Stimulated activated CD8-positive, alpha-beta memory T cell treated with anti-CD3 and anti-CD28 coated beads, Interleukin-2, amount 100 ng/mL, for 1 hour (primary cell): Measurements from ENCODE around the gene CCDC3.

Source experiments
- DNase-seq, 2 donors: peaks; one replicate each; pipeline ENCODE4 v3.0.0-alpha.2; 2020; ENCODE audit warnings: low read depth in 2 of 2

The CCDC3 gene

DNA sequence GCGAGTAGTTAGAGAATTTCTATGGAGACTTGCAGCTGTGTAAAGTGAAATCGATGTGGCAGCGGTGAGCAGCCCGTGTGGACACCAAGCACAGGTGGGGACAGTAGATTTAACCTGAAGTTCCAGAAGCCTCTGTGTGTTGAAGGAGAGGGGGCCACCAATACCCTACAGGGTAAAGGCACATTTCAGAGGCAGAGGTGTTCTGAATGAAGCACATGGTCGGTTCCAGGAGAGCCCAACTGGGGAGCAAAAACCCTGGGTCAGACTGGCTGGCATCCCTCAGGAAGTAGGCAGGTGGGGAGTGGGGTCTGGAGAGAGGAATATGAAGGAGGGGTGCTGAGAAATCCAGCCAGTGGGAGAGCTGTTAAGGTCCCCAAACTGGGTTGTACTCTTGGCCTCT lies 76.6 kb downstream of the CCDC3 start:
- no peak for DNase-seq

DNA sequence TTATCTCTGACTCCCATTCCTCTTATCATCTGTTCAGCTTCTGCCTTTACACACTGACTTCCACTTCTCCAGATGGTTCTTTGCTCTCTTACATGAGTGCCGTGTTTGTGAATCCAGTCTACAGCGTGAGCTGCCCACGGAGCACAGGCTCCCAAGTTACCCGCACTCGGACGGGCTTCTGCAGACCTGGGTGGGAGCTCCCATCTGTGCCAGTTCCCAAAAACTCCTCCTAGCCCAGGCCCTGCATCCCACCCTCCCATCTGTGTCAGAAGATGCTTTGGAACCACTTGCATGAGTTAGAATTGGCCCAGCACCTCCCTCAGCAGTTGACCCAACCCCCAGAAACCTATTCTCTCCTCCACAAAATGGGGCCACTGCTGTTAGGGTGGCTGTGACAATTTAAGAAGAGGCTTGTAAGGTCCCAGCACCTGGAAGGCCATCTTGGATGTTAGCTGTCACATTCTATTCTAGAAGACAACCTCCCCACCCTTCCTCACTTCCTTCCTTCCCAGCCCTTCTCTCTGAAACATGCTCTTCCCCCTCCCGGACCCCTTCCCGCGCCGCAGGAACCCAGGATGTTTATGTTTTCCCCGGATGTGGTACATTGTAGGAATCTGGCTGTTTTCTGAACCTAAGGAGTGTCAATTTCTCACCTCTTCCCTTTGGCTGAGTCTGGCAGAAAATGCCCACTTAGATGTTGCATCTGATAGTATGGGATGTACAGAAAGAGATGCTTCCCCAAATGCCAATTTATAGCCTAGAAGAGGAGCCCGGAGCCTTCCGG lies 79.2 kb downstream of the CCDC3 start:
- DNase-seq: no peak

DNA sequence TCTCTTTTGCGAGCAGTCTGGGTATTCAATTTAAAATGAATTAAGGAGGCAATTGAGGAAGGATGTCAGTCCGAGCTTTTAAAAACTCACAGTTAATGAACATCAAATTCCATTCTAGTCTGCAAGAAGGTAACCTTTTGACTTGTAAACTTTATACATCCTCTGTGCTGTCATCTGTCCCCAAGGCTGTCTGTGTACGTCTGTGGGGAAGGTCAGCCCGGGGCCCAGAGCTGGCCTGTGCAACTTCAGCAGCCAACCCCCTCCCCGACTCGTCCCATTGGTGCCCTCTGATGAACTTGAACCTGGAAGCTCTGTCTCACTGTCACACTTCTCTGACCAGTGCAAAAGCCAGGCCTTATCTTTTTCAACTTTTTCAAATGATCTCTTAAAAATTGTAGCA lies 80.3 kb downstream of the CCDC3 start:
- no peak for DNase-seq

DNA sequence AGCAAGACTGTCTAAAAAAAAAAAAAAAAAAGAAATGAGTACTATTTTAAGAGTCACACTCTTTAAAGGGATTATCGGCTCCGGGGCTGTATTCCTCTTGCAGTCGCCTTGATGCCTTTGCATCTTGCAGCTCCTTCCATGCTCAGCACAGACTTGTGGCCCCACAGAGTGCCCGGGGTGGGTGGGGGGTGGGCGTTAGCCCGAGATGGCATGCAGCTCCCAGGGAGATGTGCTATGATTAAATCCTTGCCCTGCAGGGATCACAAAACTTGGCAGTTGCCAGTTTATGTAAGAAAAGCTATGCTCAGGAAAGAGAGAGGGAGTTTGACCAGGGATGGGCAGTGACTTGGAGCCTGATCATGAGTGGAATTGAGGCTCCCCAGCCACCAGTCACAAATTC lies 81.9 kb downstream of the CCDC3 start:
- DNase-seq: no peak

DNA sequence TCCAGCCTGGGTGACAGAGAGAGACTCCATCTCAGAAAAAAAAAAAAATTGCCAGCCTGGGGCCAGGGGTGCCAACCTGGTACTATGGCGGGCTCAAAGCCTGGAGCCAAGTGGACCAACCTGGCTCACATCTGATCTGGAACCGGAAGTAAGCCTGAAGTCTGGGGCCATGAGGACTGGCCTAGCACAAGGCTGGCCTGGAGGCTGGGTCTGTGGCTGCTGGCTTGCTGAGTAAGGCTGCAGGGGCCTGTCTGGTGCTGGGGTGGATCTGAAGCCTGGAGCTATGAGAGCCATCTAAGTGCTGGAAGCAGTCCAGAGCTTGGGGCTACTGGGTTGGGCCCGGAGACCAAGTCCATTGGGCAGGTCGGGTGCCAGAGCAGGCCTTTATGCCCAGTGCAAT lies 84.9 kb downstream of the CCDC3 start:
- no peak for DNase-seq

DNA sequence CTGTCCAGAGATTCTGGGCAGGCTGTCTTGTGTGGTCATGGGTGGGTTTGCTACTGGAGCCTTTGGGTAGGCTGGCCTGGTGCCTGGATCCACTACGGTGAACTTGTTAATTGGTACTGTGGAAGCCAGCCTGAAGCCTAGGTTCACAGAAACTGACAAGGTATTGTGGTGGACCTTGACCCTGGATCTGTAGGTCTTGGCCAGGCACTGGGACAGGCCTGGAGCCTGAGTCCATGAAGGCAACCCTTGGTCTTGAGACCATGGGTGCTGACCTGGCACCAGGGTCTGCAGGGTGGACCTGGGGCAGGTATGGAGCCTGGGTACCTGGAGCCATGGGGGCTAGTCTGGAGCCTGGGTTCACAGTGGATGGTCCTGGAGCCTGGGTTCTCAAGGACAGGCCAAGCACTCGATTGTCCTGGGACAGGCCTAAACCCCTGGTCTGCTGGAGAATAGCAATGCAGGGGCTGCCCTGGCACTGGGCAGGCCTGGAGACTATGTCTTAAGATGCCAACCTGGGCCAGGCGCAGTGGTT lies 85.8 kb downstream of the CCDC3 start:
- no peak for DNase-seq

DNA sequence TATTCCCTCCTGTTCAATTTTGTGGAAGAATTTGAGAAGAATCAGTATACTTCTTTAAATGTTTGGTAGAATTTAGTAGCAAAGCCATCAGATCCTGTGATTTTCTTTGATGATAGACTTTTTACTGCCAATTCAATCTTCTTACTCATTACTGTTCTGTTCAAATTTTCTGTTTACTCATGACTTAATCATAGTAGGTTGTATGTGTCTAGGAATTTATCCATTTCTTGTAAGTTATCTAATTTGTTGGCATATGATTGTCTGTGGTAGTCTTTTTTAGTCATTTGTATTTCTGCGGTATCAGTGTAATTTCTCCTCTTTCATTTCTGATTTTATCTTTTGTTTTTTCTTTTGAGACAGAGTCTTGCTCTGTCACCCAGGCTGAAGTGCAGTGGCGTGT lies 87.4 kb downstream of the CCDC3 start:
- DNase-seq: no peak

DNA sequence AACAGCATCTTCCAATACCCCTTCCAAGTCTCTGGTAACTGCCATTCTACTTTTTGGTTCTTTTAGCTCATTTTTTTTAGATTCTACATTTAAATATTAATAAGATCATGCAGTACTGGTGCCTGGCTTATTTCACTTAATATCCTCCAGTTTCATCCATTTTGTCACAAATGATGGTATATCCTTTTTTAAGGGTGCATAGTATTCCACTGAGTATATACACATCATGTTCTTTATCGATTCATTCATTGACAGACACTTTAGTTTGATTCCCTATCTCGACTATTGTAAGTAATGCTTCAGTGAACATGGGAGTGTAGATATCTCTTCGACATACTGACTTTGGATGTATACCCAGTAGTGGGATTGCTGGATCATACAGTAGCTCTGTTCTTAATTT lies 89.7 kb downstream of the CCDC3 start:
- DNase-seq: no peak

DNA sequence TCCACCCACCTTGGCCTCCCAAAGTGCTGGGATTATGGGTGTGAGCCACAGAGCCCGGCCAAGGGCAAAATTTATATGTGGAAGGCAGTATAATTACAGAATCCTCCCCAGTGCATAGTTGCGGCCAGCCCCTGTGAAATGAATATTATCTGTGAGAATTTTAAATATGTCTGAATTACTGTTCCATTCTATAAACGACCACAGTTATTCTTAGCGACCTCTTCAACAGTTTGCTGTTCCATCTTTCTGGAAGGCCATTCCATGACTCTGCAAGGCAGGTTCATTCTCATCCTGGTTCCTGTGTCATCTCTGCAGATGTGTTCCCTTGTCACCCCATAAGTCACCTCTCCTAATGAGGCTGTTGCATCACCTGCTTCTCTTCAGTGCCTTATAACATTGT lies 90.7 kb downstream of the CCDC3 start:
- no peak for DNase-seq

DNA sequence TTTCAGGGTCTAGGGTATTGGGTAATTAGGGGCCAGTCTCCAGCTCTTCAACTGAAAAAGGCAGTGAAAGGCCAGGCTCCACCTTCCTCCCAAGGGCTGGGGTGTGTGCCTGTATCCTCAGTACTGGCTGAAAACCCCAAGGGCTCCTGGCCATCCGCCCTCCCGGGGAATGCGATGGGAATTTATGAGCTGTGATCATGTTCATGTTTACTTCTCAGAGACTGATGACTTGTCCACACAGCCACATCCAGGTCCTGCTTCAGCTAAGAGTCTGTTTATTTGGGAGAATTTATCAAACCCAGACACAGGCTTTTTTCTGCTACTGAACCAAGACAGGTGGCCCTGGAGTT lies 91.7 kb downstream of the CCDC3 start:
- no peak for DNase-seq

DNA sequence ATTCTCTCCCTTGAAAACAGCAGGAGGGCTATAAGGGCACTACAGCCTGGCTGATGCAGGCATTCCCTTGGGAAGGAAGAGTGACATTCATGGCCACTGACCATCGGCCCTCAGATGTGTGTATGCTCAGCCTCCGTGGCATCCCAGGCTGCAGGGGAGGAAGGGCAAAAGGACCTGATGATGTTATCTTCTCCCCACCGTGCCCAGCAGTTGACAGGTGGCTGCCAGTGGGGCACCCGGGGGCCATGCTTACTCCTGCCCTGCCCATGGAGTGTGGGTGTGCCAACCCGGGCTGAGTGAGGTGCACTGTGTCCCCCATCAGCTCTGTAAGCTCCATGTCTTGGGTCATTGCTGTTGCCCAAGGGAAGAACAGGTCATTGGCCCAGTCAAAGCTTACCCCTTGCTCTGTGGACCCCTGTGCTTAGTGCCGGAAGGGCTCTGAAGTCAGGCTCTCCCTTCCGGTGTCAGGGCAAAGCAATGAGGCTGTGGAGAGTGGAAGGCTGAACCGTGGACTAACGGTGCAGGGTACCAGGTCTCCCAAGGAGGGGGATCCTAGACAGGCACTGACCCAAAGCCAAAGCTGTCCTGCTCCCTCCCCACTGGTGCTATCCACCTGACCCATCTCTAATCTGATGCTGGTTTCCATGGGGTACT lies 92.2 kb downstream of the CCDC3 start:
- DNase-seq: no peak

DNA sequence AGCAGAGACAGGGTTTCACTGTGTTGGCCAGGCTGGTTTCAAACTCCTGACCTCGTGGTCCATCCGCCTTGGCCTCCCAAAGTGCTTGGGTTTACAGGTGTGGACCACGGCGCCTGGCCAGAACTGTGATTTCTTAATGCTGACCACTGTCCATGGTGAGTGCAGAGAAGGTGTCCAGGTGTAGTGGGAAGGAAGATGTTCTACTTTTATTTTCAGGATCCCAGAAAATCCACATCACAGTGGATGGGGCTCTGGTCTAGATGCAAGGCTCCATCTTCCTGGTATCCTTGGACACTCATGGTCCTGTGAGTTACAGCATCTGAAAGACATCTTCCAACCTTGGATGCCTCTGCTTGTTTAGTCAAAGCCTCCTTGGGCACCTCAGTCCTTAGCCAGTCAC lies 92.7 kb downstream of the CCDC3 start:
- no peak for DNase-seq

DNA sequence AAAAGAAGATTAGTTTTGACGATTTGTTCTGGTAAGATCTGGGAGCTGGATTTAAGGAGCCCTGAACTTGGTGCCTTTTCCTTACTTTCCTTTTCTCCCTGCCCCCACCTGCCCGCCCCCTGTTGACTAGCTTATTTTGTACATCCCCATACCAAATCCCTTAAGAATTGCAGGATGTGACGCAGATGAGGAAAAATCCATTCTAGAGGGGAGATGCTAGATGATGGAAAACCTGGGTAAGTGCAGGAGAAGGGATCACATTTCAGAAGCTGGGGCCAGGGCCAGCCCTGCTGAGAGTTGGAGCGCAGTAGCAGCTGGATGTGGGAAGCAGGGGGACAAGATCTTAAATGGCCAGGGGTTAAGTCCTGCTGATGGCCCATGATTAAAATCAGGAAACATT lies 93.9 kb downstream of the CCDC3 start:
- DNase-seq: no peak

DNA sequence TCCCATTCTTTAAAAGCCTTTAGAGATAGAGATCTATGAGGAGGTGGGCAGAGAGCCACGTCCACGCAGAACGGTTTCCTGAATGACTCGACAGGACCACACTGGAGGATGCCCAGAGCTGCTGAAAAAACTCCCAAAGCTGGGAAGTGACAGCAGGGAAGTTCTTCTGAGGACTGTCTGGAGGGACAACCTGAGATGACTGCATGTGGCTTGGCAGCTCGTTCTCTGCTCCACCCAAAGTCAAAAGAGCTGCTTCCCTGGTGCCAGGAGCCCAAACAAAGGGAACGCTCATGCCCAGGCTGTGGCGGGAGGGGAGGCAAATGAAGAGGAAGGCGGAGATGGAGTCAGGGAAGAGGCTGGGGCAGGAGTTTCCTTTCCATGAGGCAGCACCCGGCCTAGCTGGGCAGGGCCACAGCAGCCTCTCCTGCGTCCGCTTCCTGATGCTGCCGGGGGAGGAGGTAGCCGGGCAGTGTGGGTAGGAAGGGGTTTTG lies 95.4 kb downstream of the CCDC3 start:
- no peak for DNase-seq

DNA sequence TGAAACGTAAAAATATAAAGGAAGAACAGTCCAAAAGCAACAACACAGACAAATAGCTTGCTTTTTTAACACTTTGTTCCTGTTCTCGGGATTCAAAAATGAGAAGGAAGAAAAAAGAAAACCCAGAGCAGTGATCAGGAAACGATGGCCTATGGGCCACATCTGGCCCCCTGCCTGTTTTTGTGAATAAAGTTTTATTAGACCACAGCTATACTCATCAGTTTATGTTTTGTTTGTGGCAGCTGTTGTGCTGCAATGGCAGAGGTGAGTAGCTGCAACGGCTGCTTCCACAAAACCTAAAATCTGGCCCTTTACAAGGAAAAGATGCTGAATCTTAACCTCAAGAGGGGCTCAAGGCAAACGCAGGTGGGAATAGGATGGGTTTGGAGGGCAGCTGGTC lies 96.4 kb downstream of the CCDC3 start:
- DNase-seq: no peak

DNA sequence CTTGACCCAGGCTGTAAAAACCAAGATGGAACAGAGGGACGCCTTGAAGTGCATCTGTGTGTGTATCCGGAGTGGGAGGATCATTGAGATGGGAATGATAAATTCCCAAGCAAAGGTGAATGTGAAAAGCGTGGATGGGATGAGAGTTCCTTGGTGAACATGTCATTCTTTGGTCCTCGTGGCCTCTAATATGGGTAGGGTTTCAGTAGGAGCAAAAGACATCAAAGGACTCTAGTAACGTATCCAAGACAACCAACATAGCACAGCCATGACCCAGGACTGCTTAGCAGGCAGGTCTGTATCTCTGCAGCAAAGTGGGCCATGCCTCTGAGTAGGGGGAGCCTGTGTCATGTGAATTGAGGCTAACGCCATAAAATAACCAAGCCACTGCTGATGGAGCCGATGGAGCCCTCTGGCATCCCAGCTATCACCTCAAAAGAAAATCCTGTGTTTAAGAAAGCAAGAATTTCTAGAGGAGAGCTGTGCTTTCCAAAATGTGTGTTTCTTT lies 98.6 kb downstream of the CCDC3 start:
- DNase-seq: no peak

DNA sequence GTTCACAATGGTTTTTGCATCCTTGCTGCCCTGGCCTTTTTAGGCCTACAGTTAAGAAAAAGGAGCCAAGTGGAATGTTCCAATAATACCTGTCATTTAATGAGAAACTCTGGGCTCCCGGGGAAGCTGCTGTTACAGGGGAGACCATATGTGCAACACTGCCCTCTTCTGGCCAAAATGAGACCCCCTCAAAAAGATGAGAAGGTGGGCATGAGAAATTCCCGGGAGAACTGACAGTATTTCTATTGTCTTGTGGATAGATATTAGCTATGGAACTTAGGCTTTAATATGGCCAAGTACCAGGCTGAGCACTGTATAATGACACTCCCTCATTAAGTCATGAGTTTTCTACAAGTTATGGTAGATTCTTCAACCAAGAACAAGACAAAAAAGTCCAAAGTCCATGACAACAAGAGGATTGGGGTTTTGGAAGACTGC lies 99.4 kb downstream of the CCDC3 start:
- DNase-seq: no peak

DNA sequence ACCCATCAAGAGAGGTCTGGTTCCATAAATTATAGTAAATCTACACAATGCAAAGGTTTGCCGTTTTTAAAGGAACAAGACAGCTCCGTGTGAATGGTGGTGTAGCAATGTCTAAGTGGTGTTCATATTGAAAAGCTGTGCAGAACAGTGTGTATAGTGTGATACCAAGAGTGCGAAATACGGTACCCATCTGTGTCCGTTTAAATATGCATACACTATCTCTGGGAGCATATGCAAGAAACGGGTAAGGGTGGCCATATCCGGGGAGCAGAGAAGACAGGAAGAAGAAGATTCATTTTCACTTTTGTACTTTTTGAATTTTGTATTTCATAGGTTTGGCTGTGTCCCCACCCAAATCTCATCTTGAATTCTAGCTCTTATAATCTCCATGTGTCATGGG lies 102.0 kb downstream of the CCDC3 start:
- no peak for DNase-seq

DNA sequence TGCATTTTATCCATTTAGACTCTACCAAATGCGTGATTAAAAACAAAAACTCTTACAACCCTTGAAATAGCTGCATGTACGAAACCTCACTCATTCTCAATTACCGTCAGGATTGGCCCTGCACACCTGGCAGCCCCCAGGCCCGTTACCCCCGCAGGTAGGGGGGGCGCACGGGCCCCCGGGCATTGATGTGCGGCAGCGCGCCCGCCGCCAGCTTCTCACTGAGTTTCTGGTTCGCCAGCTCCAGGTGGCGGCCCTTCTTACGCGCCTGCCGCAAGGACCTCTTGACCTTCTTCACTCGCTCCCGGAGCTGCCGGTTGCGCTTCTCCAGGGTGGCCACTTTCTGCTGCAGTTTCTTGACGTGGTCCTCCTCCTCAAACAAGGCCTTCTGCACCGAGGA lies 103.2 kb downstream of the CCDC3 start:
- DNase-seq: no peak

DNA sequence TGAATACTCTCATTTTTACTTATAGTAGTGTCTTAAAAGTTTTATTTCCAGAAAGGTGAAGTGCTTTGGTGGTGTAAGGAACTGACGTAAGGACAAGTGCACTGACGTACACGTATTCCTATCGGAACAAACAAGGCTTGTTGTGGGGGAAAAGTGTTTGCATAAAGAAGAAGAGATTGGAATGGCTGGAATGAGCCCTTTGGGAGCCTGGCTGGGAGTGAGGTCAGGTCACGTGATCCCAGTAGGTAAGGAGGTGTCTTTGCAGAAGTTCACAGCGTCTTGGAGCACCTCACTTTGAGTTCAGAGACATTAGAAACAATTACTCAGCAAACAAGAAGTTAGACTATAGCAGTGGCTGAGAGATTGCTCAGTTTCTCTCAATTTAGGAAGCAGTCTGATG lies 104.2 kb downstream of the CCDC3 start:
- DNase-seq: no peak

DNA sequence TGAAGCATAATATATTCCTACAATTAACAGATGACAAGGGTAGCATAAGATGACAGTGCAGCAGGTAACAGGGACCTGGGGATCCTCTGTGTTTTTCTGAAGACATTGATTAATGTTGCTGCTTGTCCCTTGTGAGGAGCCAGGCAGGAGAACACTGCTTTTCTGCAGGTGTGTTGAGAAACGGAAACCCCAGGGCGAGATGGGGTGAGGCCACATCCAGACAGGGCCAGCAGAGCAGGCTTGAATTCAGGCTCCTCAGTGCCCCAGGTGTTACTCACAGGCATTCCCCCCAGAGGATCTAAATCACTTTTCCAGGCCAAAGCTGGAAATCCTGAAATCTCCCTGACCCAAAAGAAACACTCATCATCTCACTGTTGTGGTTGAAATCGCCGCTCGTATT lies 105.3 kb downstream of the CCDC3 start:
- DNase-seq: no peak

DNA sequence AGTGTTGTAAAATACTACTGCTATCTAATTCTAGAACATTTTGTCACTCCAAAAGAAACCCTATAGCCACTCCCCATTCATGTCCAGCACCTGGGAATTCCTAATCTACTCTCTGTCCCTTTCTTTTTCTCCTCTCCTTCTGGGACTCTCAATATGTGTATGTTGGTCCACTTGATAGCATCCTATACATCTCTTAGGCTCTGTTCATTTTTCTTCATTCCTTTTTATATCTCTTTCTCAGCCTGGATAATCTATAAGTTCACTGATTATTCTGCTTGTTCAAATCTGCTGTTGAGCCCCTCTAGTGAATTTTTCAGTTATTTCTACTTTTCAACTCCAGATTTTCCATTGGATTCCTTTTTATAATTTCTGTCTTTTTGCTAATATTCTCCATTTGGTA lies 108.6 kb downstream of the CCDC3 start:
- no peak for DNase-seq

DNA sequence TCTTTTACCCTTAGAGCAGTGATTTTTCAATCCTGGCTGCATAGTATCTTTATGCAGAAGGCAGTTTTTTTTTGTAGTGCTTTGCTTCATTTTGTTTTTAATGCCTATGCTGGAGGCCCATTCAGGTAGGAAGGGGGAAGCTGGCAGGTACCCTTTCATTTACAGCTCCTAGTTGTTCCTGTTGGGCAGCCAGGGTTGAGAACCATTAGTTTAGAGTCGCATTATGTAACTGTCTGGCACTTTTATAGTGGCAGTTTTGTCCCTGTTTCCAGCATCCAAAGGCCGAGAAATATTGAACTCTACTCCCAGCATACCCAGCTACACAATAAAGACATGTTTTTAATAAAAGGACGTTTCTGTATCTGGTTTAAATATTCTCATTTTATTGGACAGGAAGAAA lies 110.6 kb downstream of the CCDC3 start:
- DNase-seq: no peak
